Keratinocyte (primary cell): ENCODE results near the gene LCP2. TPM values are rescaled to one million over a fixed set of nuclear protein-coding genes. Genes with fewer than 3 reads are reported as not detected.

Source experiments
- DNase-seq: peaks from one replicate; pipeline ENCODE4 v3.0.0-alpha.2; 2011; ENCODE audit warnings: low read depth, missing footprints, low spot score
- FAIRE-seq: peaks from 2 replicates; lab custom pipeline; 2011; peaks lifted over from hg19 to GRCh38; lab: Jason Lieb, UNC
- H2AFZ ChIP-seq: 2 replicates; pipeline ENCODE4 v1.6.0; 2012; ENCODE audit warnings: low read length, control low read depth, inconsistent platforms; ENCODE audit not compliant: control insufficient read depth
- H3K27ac ChIP-seq: 2 replicates; pipeline ENCODE4 v1.5.1; 2011; ENCODE audit warnings: low read length; ENCODE audit not compliant: control insufficient read depth, insufficient read depth
- H3K27me3 ChIP-seq: 3 replicates; pipeline ENCODE4 v1.6.0; 2011; ENCODE audit warnings: low read length; ENCODE audit not compliant: control insufficient read depth, insufficient read depth; ENCODE audit errors: extremely low read depth
- H3K36me3 ChIP-seq, 2 experiments: 2 replicates in 1 of 2; 3 replicates in 1 of 2; pipeline ENCODE4 v1.5.1; 2011; ENCODE audit warnings: low read length in 2 of 2, mild to moderate bottlenecking in 1 of 2; ENCODE audit not compliant: control insufficient read depth in 2 of 2, insufficient read depth in 2 of 2; ENCODE audit errors: extremely low read depth in 1 of 2
- H3K4me1 ChIP-seq: 3 replicates; pipeline ENCODE4 v1.5.1; 2011; ENCODE audit warnings: low read length; ENCODE audit not compliant: control insufficient read depth, insufficient read depth; ENCODE audit errors: extremely low read depth
- H3K4me2 ChIP-seq: 3 replicates; pipeline ENCODE4 v1.6.0; 2011; ENCODE audit warnings: low read depth, low read length; ENCODE audit not compliant: control insufficient read depth, insufficient read depth; ENCODE audit errors: extremely low read depth
- H3K4me3 ChIP-seq, 3 experiments: fragments of 200-600 bp in 1 of 3; sonication (generic) in 1 of 3; 2 replicates in 2 of 3; 3 replicates in 1 of 3; pipeline ENCODE4 v1.5.1; 2011 to 2016; ENCODE audit warnings: low read length in 3 of 3, mild to moderate bottlenecking in 3 of 3, control low read depth in 2 of 3, inconsistent platforms in 1 of 3, low read depth in 1 of 3, mixed read lengths in 1 of 3, mixed run types in 1 of 3, moderate library complexity in 1 of 3; ENCODE audit not compliant: control insufficient read depth in 2 of 3, insufficient read depth in 2 of 3; ENCODE audit errors: extremely low read depth in 1 of 3
- H3K79me2 ChIP-seq: 2 replicates; pipeline ENCODE4 v1.6.0; 2012; ENCODE audit warnings: low read length; ENCODE audit not compliant: control insufficient read depth, insufficient read depth
- H3K9ac ChIP-seq: 3 replicates; pipeline ENCODE4 v1.6.0; 2011; ENCODE audit warnings: low read length; ENCODE audit not compliant: control insufficient read depth, insufficient read depth; ENCODE audit errors: extremely low read depth
- H3K9me1 ChIP-seq: 3 replicates; pipeline ENCODE4 v1.6.0; 2011; ENCODE audit warnings: low read length; ENCODE audit not compliant: control insufficient read depth, insufficient read depth; ENCODE audit errors: extremely low read depth
- H3K9me3 ChIP-seq: 2 replicates; pipeline ENCODE4 v1.5.1; 2012; ENCODE audit warnings: low read depth, low read length; ENCODE audit not compliant: control insufficient read depth
- H4K20me1 ChIP-seq: 3 replicates; pipeline ENCODE4 v1.6.0; 2011; ENCODE audit warnings: low read length; ENCODE audit not compliant: control insufficient read depth, insufficient read depth; ENCODE audit errors: extremely low read depth
- CTCF ChIP-seq, 3 experiments: IDR thresholded peaks in 1 of 3; conservative IDR thresholded peaks in 1 of 3; optimal IDR thresholded peaks in 1 of 3; 2 replicates in 2 of 3; 3 replicates in 1 of 3; pipeline versions ENCODE3 to v1.5.1; 2011; ENCODE audit warnings: low read length in 3 of 3, mild to moderate bottlenecking in 3 of 3, moderate library complexity in 2 of 3, control low read depth in 1 of 3, inconsistent platforms in 1 of 3; ENCODE audit not compliant: insufficient read depth in 2 of 3; ENCODE audit errors: extremely low read depth in 1 of 3
- EZH2 ChIP-seq: IDR thresholded peaks from one replicate; pipeline ENCODE4 v1.6.1; 2012; ENCODE audit warnings: inconsistent platforms, mild to moderate bottlenecking, low read length, moderate library complexity
- dilution Hi-C: fragments of 300-500 bp; cut with MboI; formaldehyde crosslinking; loops from one replicate; pipeline ENCODE4 v1.7.0; 2020; ENCODE audit warnings: low sequenced_read_pairs; ENCODE audit not compliant: extremely low pct_ligation_motif_present
- polyA plus RNA-seq, 5 experiments: library from polyadenylated mRNA; depleted of rRNA in 3 of 5; stranded (reverse) in 3 of 5; stranded (forward) in 1 of 5; unstranded in 1 of 5; fragments of >200 nt; gene quantifications; 1 replicate in 1 of 5; 2 replicates in 3 of 5; 3 replicates in 1 of 5; pipeline versions ENCODE4 v1.2.1 to v1.2.3, GENCODE V29; 2011 to 2012; ENCODE audit warnings: missing spikeins in 2 of 5, low read depth in 1 of 5, low replicate concordance in 1 of 5

The LCP2 gene
- polyA plus RNA-seq, 1 donor (not counting 4 experiments of a cell fraction or from before 2014, with no cell fraction given), result not detected

GRCh38 chr5:170206216-170206615 is 91.4 kb downstream of the LCP2 start:
- TF ChIP-seq EZH2 (no peak), CTCF (optimal IDR thresholded peaks at IDR 0.05 in 1 of 3, IDR thresholded peaks at IDR 0.05 in 1 of 3, conservative IDR thresholded peaks at IDR 0.05 in 1 of 3; ENCODE audit: extremely low read depth in 1 of 3, insufficient read depth in 2 of 3, low read length in 3 of 3) (no peak)
- H3K4me3 ChIP-seq, result no peak overlapping the region
- no peak overlapping the region for H3K9ac ChIP-seq
- H3K79me2 ChIP-seq, result no peaks in the 10 kb centered on the region
- dilution Hi-C loops, result no loop called here
- H3K4me2 ChIP-seq, result no peak overlapping the region
- no peak overlapping the region for H2AFZ ChIP-seq
- FAIRE-seq (no peak), DNase-seq (no peak)
- no peaks in the 10 kb centered on the region for H3K9me1 ChIP-seq
- H3K27ac ChIP-seq, result no peak overlapping the region
- no peaks in the 10 kb centered on the region for H3K9me3 ChIP-seq
- H3K4me1 ChIP-seq, result no peaks in the 10 kb centered on the region
- H3K36me3 ChIP-seq, result no peaks in the 10 kb centered on the region
- H3K27me3 ChIP-seq, result no peaks in the 10 kb centered on the region
- H4K20me1 ChIP-seq, result no peaks in the 10 kb centered on the region

GRCh38 chr5:170204202-170204601 is 93.4 kb downstream of the LCP2 start:
- Histone ChIP-seq H3K36me3 (no peaks in the 10 kb centered on the region), H3K9ac (no peak overlapping the region), H4K20me1 (no peaks in the 10 kb centered on the region), H3K9me1 (no peaks in the 10 kb centered on the region), H3K27ac (no peak overlapping the region), H3K79me2 (no peaks in the 10 kb centered on the region), H3K4me2 (no peak overlapping the region), H3K4me3 (no peak overlapping the region), H3K4me1 (no peaks in the 10 kb centered on the region), H3K9me3 (no peaks in the 10 kb centered on the region), H2AFZ (no peak overlapping the region), H3K27me3 (no peaks in the 10 kb centered on the region)
- no peak for FAIRE-seq
- DNase-seq, result no peak
- dilution Hi-C loops, result no loop called here
- TF ChIP-seq EZH2, result no peak
- no peak for TF ChIP-seq CTCF (optimal IDR thresholded peaks at IDR 0.05 in 1 of 3, IDR thresholded peaks at IDR 0.05 in 1 of 3, conservative IDR thresholded peaks at IDR 0.05 in 1 of 3; ENCODE audit: extremely low read depth in 1 of 3, insufficient read depth in 2 of 3, low read length in 3 of 3)
